Skeletal muscle satellite cell (primary cell): ENCODE data around the gene C17orf114.

Experiments
- H3K27me3 ChIP-seq: 2 replicates; pipeline ENCODE4 v1.7.0; 2013; ENCODE audit warnings: low read length; ENCODE audit not compliant: control insufficient read depth, insufficient read depth
- H3K36me3 ChIP-seq: 2 replicates; pipeline ENCODE4 v1.7.0; 2013; ENCODE audit warnings: mild to moderate bottlenecking, control low read depth, low read length; ENCODE audit not compliant: insufficient read depth
- H3K4me1 ChIP-seq: 2 replicates; pipeline ENCODE4 v1.7.0; 2013; ENCODE audit warnings: low read length; ENCODE audit not compliant: control insufficient read depth, insufficient read depth
- H3K4me2 ChIP-seq: 2 replicates; pipeline ENCODE4 v1.7.0; 2013; ENCODE audit warnings: mild to moderate bottlenecking, low read length
- H3K4me3 ChIP-seq: 2 replicates; pipeline ENCODE4 v1.7.0; 2013; ENCODE audit warnings: low read length
- H3K9ac ChIP-seq: 2 replicates; pipeline ENCODE4 v1.7.0; 2013; ENCODE audit warnings: mild to moderate bottlenecking, low read depth, low read length, moderate library complexity
- H3K9me3 ChIP-seq: replicated peaks from 2 replicates; pipeline ENCODE4 v1.7.0; 2013; ENCODE audit warnings: mild to moderate bottlenecking, control low read depth, low read length

Gene C17orf114

GRCh38 chr17:4751932-4752331 lies 50.2 kb downstream of the C17orf114 start:
- Histone ChIP-seq H3K4me2 (no peak overlapping the region), H3K9me3 (no peaks in the 10 kb centered on the region), H3K4me1 (no peaks in the 10 kb centered on the region), H3K36me3 (no peaks in the 10 kb centered on the region), H3K27me3 (peaks cover 64% of the 10 kb centered on the region), H3K4me3 (no peak overlapping the region), H3K9ac (no peak overlapping the region)
